HepG2 (cell line): ENCODE data around the gene ADCK2. TPM values are rescaled to one million over a fixed set of nuclear protein-coding genes. Genes with fewer than 3 reads are reported as not detected.

Source experiments
- ARNT2 ChIP-seq: sonication (generic); formaldehyde crosslinking; IDR thresholded peaks from 2 replicates; pipeline ENCODE4 v1.8.0; 2022; ENCODE audit warnings: mild to moderate bottlenecking, low read depth, missing genetic modification reagents, moderate library complexity
- CENPX ChIP-seq: sonication (generic); formaldehyde crosslinking; IDR thresholded peaks from 2 replicates; pipeline ENCODE4 v1.9.0; 2021; ENCODE audit warnings: mild to moderate bottlenecking, missing genetic modification reagents, moderate library complexity
- KLF15 ChIP-seq: sonication (generic); formaldehyde crosslinking; IDR thresholded peaks from 2 replicates; pipeline ENCODE4 v1.8.1; 2023; ENCODE audit warnings: borderline replicate concordance, mild to moderate bottlenecking, inconsistent platforms, missing genetic modification reagents, mixed read lengths
- NR2C2 ChIP-seq: sonication (generic); formaldehyde crosslinking; IDR thresholded peaks from 2 replicates; pipeline ENCODE4 v1.4.0; 2020; ENCODE audit warnings: missing genetic modification reagents, mild to moderate bottlenecking, moderate library complexity, borderline replicate concordance
- NR3C1 ChIP-seq: sonication (generic); formaldehyde crosslinking; IDR thresholded peaks from 2 replicates; pipeline ENCODE4 v1.4.0; 2020; ENCODE audit warnings: missing genetic modification reagents
- PATZ1 ChIP-seq: sonication (generic); formaldehyde crosslinking; IDR thresholded peaks from 2 replicates; pipeline ENCODE4 v1.4.0; 2020; ENCODE audit warnings: missing genetic modification reagents
- PPARG ChIP-seq: conservative IDR thresholded peaks from 2 replicates; pipeline ENCODE4 v1.6.1; 2016; ENCODE audit warnings: missing biosample characterization, missing genetic modification reagents
- RFX3 ChIP-seq: IDR thresholded peaks from 2 replicates; pipeline ENCODE4 v1.6.1; 2016; ENCODE audit warnings: missing biosample characterization, missing genetic modification reagents
- U2AF1 ChIP-seq: fragments of 200-400 bp; formaldehyde crosslinking; optimal IDR thresholded peaks from 2 replicates; pipeline ENCODE3; 2017; ENCODE audit warnings: mild to moderate bottlenecking, low read depth, low read length
- ZEB1 ChIP-seq: IDR thresholded peaks from 2 replicates; pipeline ENCODE4 v1.6.1; 2012; ENCODE audit warnings: mild to moderate bottlenecking, low read depth, inconsistent platforms; ENCODE audit not compliant: insufficient replicate concordance
- ZFAT ChIP-seq: sonication (generic); formaldehyde crosslinking; conservative IDR thresholded peaks from 2 replicates; pipeline ENCODE4 v1.8.1; 2023; ENCODE audit warnings: missing genetic modification reagents, inconsistent platforms
- ZNF160 ChIP-seq: sonication (generic); formaldehyde crosslinking; IDR thresholded peaks from 2 replicates; pipeline ENCODE4 v1.8.0; 2022; ENCODE audit warnings: mild to moderate bottlenecking, inconsistent platforms, missing genetic modification reagents
- ZNF205 ChIP-seq: IDR thresholded peaks from 2 replicates; pipeline ENCODE4 v1.6.1; 2018; ENCODE audit warnings: missing biosample characterization, missing genetic modification reagents
- ZNF614 ChIP-seq: IDR thresholded peaks from 2 replicates; pipeline ENCODE4 v1.6.1; 2018; ENCODE audit warnings: missing biosample characterization, missing genetic modification reagents, inconsistent platforms, borderline replicate concordance
- ZNF749 ChIP-seq: sonication (generic); formaldehyde crosslinking; IDR thresholded peaks from 2 replicates; pipeline ENCODE4 v1.8.0; 2022; ENCODE audit warnings: mild to moderate bottlenecking, missing genetic modification reagents, moderate library complexity, borderline replicate concordance
- ZZZ3 ChIP-seq: sonication (generic); formaldehyde crosslinking; IDR thresholded peaks from 2 replicates; pipeline ENCODE4 v1.4.0; 2020; ENCODE audit warnings: missing genetic modification reagents, mild to moderate bottlenecking, borderline replicate concordance
- polyA plus RNA-seq, 8 experiments: library from polyadenylated mRNA; depleted of rRNA in 3 of 8; stranded (reverse) in 7 of 8; unstranded in 1 of 8; fragments of >200 nt; fragmentation: Illumina TruSeq in 4 of 8; extraction: Trizol in 4 of 8; gene quantifications; 2 replicates each; pipeline versions ENCODE4 v1.2.1 to v1.2.3, GENCODE V29; 2011 to 2016; ENCODE audit warnings: low read depth in 4 of 8, missing spikeins in 1 of 8, mixed read lengths in 1 of 8; ENCODE audit not compliant: insufficient read depth in 1 of 8
- total RNA-seq, 5 experiments: library from RNA; depleted of rRNA; stranded (reverse); fragments of >200 nt; fragmentation: Illumina TruSeq; extraction: Trizol; gene quantifications; 2 replicates each; pipeline ENCODE4 v1.2.3, GENCODE V29; 2016; ENCODE audit warnings: low read depth in 1 of 5
- TF ChIP-seq, protein P1 (sequence below): sonication (generic); formaldehyde crosslinking; IDR thresholded peaks from 2 replicates; pipeline ENCODE4 v1.5.0; 2020; ENCODE audit warnings: mild to moderate bottlenecking, missing genetic modification reagents, borderline replicate concordance
- TF ChIP-seq, protein P2 (sequence below): sonication (generic); formaldehyde crosslinking; IDR thresholded peaks from 2 replicates; pipeline ENCODE4 v1.4.0; 2020; ENCODE audit warnings: missing genetic modification reagents, borderline replicate concordance
- TF ChIP-seq, protein P3 (sequence below): sonication (generic); formaldehyde crosslinking; IDR thresholded peaks from 2 replicates; pipeline ENCODE4 v1.8.0; 2023; ENCODE audit warnings: mild to moderate bottlenecking, missing genetic modification reagents

The ADCK2 gene
- total and polyA plus RNA-seq, 2 of the 13 experiments (the other 11 are each of a cell fraction or from before 2014, with no cell fraction given): 8.6 to 18.8 TPM

GRCh38 chr7:140696680-140697446 lies 24.1 kb downstream of the ADCK2 start, which contains the start of gene NDUFB2 (continued):
- TF ChIP-seq, protein P1, sequence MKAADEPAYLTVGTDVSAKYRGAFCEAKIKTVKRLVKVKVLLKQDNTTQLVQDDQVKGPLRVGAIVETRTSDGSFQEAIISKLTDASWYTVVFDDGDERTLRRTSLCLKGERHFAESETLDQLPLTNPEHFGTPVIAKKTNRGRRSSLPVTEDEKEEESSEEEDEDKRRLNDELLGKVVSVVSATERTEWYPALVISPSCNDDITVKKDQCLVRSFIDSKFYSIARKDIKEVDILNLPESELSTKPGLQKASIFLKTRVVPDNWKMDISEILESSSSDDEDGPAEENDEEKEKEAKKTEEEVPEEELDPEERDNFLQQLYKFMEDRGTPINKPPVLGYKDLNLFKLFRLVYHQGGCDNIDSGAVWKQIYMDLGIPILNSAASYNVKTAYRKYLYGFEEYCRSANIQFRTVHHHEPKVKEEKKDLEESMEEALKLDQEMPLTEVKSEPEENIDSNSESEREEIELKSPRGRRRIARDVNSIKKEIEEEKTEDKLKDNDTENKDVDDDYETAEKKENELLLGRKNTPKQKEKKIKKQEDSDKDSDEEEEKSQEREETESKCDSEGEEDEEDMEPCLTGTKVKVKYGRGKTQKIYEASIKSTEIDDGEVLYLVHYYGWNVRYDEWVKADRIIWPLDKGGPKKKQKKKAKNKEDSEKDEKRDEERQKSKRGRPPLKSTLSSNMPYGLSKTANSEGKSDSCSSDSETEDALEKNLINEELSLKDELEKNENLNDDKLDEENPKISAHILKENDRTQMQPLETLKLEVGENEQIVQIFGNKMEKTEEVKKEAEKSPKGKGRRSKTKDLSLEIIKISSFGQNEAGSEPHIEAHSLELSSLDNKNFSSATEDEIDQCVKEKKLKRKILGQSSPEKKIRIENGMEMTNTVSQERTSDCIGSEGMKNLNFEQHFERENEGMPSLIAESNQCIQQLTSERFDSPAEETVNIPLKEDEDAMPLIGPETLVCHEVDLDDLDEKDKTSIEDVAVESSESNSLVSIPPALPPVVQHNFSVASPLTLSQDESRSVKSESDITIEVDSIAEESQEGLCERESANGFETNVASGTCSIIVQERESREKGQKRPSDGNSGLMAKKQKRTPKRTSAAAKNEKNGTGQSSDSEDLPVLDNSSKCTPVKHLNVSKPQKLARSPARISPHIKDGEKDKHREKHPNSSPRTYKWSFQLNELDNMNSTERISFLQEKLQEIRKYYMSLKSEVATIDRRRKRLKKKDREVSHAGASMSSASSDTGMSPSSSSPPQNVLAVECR (CRISPR knock-in tag): peak; percentile 97
- TF ChIP-seq ZNF160 (CRISPR knock-in tag): no peak
- TF ChIP-seq ZEB1: peak; percentile 65
- peak; percentile 48 for TF ChIP-seq U2AF1
- 0 out of 2 replicates have a peak, but pooled peaks have one; percentile 24 for TF ChIP-seq ZZZ3 (CRISPR knock-in tag)
- TF ChIP-seq, protein P2, sequence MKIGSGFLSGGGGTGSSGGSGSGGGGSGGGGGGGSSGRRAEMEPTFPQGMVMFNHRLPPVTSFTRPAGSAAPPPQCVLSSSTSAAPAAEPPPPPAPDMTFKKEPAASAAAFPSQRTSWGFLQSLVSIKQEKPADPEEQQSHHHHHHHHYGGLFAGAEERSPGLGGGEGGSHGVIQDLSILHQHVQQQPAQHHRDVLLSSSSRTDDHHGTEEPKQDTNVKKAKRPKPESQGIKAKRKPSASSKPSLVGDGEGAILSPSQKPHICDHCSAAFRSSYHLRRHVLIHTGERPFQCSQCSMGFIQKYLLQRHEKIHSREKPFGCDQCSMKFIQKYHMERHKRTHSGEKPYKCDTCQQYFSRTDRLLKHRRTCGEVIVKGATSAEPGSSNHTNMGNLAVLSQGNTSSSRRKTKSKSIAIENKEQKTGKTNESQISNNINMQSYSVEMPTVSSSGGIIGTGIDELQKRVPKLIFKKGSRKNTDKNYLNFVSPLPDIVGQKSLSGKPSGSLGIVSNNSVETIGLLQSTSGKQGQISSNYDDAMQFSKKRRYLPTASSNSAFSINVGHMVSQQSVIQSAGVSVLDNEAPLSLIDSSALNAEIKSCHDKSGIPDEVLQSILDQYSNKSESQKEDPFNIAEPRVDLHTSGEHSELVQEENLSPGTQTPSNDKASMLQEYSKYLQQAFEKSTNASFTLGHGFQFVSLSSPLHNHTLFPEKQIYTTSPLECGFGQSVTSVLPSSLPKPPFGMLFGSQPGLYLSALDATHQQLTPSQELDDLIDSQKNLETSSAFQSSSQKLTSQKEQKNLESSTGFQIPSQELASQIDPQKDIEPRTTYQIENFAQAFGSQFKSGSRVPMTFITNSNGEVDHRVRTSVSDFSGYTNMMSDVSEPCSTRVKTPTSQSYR (CRISPR knock-in tag): 0 out of 2 replicates have a peak, but pooled peaks have one; percentile 35
- peak; percentile 91 for TF ChIP-seq NR2C2 (CRISPR knock-in tag)
- TF ChIP-seq ZFAT (CRISPR knock-in tag): no peak
- TF ChIP-seq, protein P3, sequence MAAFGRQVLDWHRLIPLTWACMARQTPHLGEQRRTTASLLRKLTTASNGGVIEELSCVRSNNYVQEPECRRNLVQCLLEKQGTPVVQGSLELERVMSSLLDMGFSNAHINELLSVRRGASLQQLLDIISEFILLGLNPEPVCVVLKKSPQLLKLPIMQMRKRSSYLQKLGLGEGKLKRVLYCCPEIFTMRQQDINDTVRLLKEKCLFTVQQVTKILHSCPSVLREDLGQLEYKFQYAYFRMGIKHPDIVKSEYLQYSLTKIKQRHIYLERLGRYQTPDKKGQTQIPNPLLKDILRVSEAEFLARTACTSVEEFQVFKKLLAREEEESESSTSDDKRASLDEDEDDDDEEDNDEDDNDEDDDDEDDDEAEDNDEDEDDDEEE (CRISPR knock-in tag): no peak; the same call in none of the 2 replicates
- peak; percentile 30; the same call in 1 of the 2 replicates for TF ChIP-seq KLF15
- TF ChIP-seq ZNF614 (CRISPR knock-in tag): no peak
- peak; percentile 38 for TF ChIP-seq PATZ1 (CRISPR knock-in tag)
- TF ChIP-seq CENPX (CRISPR knock-in tag): no peak
- no peak for TF ChIP-seq NR3C1
- no peak; the same call in 1 of the 2 replicates for TF ChIP-seq PPARG (CRISPR knock-in tag)
- TF ChIP-seq RFX3 (CRISPR knock-in tag): no peak
- TF ChIP-seq ZNF205: peak; percentile 88
- peak; percentile 86 for TF ChIP-seq ARNT2 (CRISPR knock-in tag)
- TF ChIP-seq ZNF749 (CRISPR knock-in tag): no peak; the same call in 1 of the 2 replicates
